Measurements from ENCODE around the gene EGFR.

- TF ChIP-seq CTCF (IDR thresholded peaks at IDR 0.05) = no peak
- TF ChIP-seq POLR2A (IDR thresholded peaks at IDR 0.05) = no peak
These were observed 171.8 kb downstream of the EGFR start for GRCh38 chr7:55190511-55191160.
